GM20000 (cell line): ENCODE results near the gene ACER1.
A peak's percentile ranks its signal among the peaks of the same experiment; 100 is the strongest.
"Not testable (repeated sequence)": the region's sequence is repeated elsewhere in the genome, so short reads cannot be mapped to it uniquely, and the experiment has no call there.

Source experiments
- DNase-seq: peaks from one replicate; pipeline ENCODE4 v3.0.0; 2012; ENCODE audit warnings: low spot score
- CTCF ChIP-seq: IDR thresholded peaks from 2 replicates; pipeline ENCODE4 v1.5.1; 2012; ENCODE audit warnings: mild to moderate bottlenecking, control low read depth; ENCODE audit errors: extremely low read depth, missing control alignments

Gene ACER1

GRCh38 chr19:6354098-6354674 lies 20.8 kb upstream of the ACER1 start:
- TF ChIP-seq CTCF, result peak; percentile 2
- no peak for DNase-seq

- no peak for DNase-seq
- TF ChIP-seq CTCF, result no peak
Observed at GRCh38 chr19:6352381-6353165, 19.2 kb upstream of the ACER1 start.

GRCh38 chr19:6350688-6351087 lies 17.3 kb upstream of the ACER1 start:
- no peak for DNase-seq
- no peak for TF ChIP-seq CTCF

- not testable (repeated sequence) for DNase-seq
Observed at GRCh38 chr19:6349271-6349670, 15.9 kb upstream of the ACER1 start.

- no peak for TF ChIP-seq CTCF
- no peak for DNase-seq
Observed at GRCh38 chr19:6343462-6343861, 10.1 kb upstream of the ACER1 start.

GRCh38 chr19:6340493-6341201 lies 7.2 kb upstream of the ACER1 start:
- DNase-seq, result no peak
- TF ChIP-seq CTCF, result no peak

GRCh38 chr19:6334490-6335285 lies 1.3 kb upstream of the ACER1 start:
- no peak for DNase-seq
- no peak for TF ChIP-seq CTCF
